Epithelial cell of prostate (primary cell): ENCODE data around the gene MUC22.

Experiments
- DNase-seq: peaks from one replicate; pipeline ENCODE4 v3.0.0-alpha.2; 2011; ENCODE audit warnings: low read depth, low spot score
- H3K27ac ChIP-seq: fragments of 450-650 bp; 2 replicates; pipeline ENCODE4 v1.5.1; 2017; ENCODE audit warnings: mild to moderate bottlenecking

MUC22 gene

DNA sequence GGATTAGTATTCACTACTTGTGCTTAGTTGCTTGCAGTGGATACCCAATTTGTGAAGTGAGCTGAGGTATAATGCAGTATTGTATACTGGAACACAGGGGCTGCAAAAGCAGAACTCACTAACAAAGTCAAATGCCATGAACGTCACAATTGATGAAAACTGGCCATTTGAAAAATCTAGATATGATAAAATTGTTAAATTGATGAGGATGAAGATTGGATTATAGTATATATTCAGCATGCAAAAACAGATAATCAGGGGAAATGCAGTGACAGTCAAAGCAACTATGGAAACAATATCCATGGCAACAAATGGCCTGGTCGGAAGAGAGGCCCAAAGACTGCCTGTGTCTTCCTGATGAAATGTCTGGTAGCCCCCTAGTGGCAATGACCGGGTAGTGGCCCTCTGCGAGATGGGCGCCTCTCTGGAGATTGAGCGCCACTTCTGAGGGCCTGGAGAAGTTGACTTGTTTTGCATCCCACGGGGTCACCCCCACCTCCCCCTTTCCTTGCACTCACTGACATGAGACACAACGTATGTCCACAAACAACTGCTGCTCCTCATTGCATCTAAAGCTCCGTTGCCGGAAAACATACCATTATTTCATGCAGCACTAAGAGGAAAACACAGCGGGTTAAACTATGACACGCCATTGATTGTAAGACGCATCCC, 58.5 kb downstream of the MUC22 start:
- no peak for DNase-seq
- no peak overlapping the region for H3K27ac ChIP-seq

DNA sequence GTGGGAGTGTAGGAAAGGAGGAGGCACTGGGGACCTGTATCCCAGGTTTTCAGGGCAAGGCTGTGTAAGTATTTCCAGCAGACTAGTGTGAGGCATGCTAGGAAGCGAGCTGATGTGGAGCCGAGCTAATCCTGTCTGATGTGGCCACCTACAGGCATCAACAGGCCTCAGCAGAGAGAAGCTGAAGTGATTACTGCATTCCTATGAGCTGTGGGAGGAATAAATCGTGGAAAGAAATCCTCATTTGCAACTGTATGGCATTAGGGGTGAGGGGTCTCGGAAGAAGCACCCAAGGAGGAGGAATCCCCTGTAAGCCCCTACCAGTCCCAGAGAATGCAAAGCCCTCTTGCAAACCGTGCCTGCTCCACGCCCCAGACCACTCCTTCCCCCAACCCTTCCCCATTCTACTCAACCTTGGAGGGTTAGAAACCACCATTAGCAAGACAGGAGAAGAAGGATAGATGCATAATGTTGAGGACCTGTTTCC, 60.5 kb downstream of the MUC22 start:
- no peak overlapping the region for H3K27ac ChIP-seq
- DNase-seq: no peak

DNA sequence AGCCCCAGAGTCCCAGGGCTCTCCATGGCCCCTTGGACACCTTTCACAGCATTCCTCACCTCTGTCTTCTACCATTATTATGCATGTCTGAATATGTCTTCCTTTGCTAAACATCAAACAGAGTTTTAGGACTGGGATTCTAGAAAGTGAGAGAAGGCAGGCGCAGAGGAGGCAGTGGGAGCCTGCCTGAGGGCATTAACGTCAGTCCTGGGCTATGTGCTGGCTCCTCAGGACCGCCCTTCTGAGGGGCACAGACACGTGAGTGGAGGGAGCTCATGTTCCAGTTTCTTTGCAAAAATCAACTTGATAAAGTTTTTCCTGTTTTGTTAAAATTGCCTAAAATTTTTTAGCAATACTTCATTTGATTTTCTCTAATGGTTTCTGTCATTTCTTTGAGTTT, 64.1 kb downstream of the MUC22 start:
- no peak overlapping the region for H3K27ac ChIP-seq
- no peak for DNase-seq

DNA sequence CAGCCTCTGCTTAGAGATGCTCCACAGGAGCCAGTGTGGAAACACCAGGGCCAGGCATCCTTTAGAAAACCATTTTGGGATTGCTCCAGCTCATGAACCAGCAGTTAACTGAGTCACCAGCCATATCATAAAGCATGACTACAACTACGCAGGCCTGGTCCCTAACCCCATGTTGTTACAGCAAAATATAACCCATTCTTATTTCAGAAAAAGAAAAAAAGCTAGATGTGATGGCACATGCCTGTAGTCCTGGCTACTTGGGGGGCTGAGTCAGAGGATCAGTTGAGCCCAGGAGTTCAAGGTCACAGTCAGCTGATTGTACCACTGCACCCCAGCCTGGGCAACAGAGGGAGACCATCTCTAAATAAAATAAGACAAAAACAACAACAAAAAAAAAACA, 65.3 kb downstream of the MUC22 start:
- no peak for DNase-seq
- no peak overlapping the region for H3K27ac ChIP-seq

DNA sequence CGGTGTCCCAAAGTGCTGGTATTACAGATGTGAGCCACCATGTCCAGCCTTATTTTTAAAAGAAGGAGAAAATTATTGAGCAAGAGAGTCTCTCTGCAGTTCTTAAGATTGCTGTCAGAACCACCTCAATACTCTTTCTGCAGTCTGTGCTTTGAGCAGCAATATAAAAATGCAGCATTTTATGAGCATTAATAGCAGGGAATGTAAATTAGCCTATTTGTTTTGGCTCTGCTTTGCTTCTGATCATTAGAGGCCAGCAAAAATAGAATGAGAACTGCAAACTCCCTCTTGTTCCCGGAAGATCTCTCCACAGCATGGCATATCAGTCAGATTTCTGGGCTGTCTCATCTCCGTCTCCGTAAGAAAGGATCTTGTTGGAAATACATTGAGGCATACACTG, 66.3 kb downstream of the MUC22 start:
- no peak overlapping the region for H3K27ac ChIP-seq
- DNase-seq: no peak

DNA sequence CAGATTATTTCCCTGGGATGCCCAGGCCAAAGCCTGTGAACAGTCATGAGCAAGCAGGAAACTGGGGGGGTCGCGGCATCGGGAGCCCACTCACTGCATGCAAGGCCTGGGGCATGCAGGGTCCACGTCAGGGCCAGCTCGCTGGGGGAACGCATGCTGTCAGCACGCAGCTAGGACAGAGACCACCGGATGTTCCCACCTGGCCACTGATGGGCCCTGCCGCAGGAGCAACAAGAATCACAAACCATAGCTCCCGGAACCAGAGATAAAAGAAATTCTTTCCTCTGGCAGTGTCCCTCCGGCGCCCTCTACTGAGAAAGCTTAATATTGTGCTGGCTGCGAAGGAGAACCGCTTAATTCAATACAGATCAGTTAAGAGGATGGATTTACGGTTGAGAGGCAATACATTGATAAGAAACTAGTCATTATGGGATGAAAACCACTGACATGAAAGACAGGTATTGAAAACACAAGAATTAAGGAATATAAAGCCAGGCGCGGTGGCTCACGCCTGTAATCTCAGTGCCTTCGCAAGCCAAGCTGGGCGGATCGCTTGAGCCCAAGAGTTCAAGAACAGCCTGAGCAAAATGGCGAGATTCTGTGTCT, 69.5 kb downstream of the MUC22 start:
- DNase-seq: no peak

DNA sequence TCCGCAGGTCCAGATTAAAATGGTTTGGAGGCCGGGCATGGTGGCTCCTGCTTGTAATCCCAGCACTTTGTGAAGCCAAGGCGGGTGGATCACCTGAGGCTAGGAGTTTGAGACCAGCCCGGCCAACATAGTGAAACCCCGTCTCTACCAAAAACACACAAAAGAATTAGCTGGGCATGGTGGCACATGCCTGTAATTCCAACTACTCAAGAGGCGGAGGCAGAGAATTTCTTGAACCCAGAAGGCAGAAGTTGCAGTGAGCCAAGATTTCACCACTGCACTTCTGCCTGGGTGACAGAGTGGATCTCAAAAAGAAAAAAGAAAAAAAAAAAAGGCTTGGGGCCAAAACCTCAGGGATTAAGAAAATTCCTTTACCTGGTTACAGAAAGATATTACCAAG, 71.6 kb downstream of the MUC22 start:
- no peak for DNase-seq
- peak overlapping the region; percentile 29 for H3K27ac ChIP-seq

More for the DNA sequence above, 69.5 kb downstream of the MUC22 start:
- H3K27ac ChIP-seq: no peak overlapping the region

DNA sequence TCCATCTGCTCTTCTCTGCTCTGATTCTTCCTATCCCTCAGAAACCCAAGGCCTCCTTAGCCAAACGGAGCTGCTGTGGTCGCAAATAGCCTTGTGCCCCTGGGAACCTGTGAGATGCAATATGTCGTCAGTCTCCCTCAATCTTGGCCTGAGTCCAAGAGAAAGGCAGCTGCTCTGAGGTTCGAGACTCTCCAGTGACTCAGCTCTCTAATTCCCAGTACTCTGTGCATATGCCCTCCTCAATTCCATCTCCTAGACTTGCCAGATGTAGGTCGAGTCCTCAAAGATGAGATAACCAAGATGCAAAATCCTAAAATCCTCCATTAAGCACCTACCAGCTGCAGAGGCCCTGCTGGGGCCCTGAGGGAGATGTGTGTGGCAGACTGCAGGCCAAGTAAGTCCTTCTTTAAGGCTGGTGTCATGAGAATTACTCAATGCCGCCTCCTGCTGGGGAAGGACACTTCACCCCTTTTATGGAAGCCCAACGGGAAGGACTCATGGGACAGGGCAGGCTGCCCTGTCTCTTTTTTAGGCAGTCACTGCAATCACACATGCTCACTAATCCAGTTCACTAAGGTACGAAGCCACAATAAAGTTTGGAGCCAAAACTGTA, 73.6 kb downstream of the MUC22 start:
- no peak overlapping the region for H3K27ac ChIP-seq
- DNase-seq: no peak
